ENCODE measurements around the gene SRXN1. TPM values are rescaled to one million over a fixed set of nuclear protein-coding genes. Genes with fewer than 3 reads are reported as not detected.
"Not testable (repeated sequence)": the region's sequence is repeated elsewhere in the genome, so short reads cannot be mapped to it uniquely, and the experiment has no call there.

The SRXN1 gene
- total RNA-seq, 5 donors from 2014 or later (not counting 1 experiment from before 2014, with no cell fraction given), result 1.5 to 10.1 (median 7.3) TPM

DNA sequence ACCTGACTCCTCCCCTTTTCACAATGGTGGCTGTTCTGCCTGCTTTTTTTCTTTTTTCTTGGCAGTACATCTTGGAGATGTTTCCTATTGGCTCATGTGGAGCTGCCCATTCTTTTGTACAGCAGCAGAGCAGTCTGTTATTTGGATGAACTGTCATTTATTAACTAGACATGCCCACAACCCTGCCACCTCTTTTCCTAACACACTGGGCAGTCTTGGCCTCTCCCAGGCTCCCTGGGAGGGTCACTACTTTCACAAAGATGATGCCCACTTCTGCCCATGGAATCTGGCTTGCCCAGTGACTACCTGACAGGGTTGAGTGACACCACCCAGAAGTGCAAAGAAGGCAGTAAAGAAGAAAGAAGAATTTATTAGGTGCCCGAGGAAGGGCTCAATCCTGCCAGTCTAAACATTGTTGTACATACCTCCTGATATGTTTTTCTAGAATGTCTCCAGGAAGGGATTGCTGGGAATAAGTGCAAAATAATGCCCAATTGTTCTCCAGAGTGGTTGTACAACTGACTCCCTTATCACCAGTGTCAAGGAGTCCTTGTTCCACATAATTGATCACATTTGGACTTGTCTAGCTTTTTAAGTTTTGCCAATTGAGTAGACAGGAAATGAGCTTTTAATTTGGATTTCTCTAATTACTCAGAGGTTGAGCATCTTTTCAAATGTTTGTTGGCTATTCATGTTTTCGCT is 42.3 kb upstream of the SRXN1 start:
- no peak overlapping the region for H3K4me3 Mint-ChIP-seq
- no peaks in the 10 kb centered on the region for H3K4me1 Mint-ChIP-seq
- ATAC-seq (replicated peaks in 1 of 4) (no peak), DNase-seq (no peak)
- H3K36me3 Mint-ChIP-seq, result no peaks in the 10 kb centered on the region
- peaks cover 18 to 21% of the 10 kb centered on the region in 2 donors for H3K27me3 Mint-ChIP-seq
- H3K27ac Mint-ChIP-seq, result no peak overlapping the region
- WGBS (ENCODE audit: insufficient coverage), result no CpG with 5 or more reads among the region's 2 CpGs
- H3K36me3 ChIP-seq (ENCODE audit: control insufficient read depth in 2 of 2, extremely low read depth in 1 of 2, insufficient read depth in 1 of 2, low read length in 1 of 2), result no peaks in the 10 kb centered on the region
- no peak overlapping the region for H3K27ac ChIP-seq (ENCODE audit: low read length)
- no peaks in the 10 kb centered on the region for H3K4me1 ChIP-seq (ENCODE audit: control insufficient read depth in 1 of 2, extremely low read depth in 1 of 2, insufficient read depth in 2 of 2, low read length in 2 of 2)
- no peaks in the 10 kb centered on the region for H3K9me3 ChIP-seq
- no peak overlapping the region for H3K4me3 ChIP-seq (ENCODE audit: control insufficient read depth in 1 of 2, extremely low read depth in 1 of 2, low read length in 1 of 2)
- ChIA-PET POLR2A (no interaction called here), CTCF (no interaction called here)
- H3K27me3 ChIP-seq (replicated peaks in 1 of 2; ENCODE audit: control insufficient read depth in 2 of 2, extremely low read depth in 1 of 2, insufficient read depth in 2 of 2, low read length in 1 of 2), result peaks cover 0 to 14% of the 10 kb centered on the region in 2 experiments
- peaks cover 0 to 3% (median 0%) of the 10 kb centered on the region in 3 donors for H3K9me3 Mint-ChIP-seq

GRCh38 chr20:694496-694895 is 41.5 kb upstream of the SRXN1 start:
- no peak overlapping the region for H3K27ac Mint-ChIP-seq
- H3K4me3 ChIP-seq (ENCODE audit: control insufficient read depth in 1 of 2, extremely low read depth in 1 of 2, low read length in 1 of 2), result no peak overlapping the region
- no peak overlapping the region for H3K4me3 Mint-ChIP-seq

GRCh38 chr20:693786-694185 is 40.8 kb upstream of the SRXN1 start:
- ATAC-seq (replicated peaks in 1 of 4); H3K4me1 Mint-ChIP-seq; H3K4me3 Mint-ChIP-seq; H3K4me3 ChIP-seq (ENCODE audit: control insufficient read depth in 1 of 2, extremely low read depth in 1 of 2, low read length in 1 of 2); H3K27ac Mint-ChIP-seq; H3K36me3 Mint-ChIP-seq; H3K36me3 ChIP-seq (ENCODE audit: control insufficient read depth in 2 of 2, extremely low read depth in 1 of 2, insufficient read depth in 1 of 2, low read length in 1 of 2); H3K4me1 ChIP-seq (ENCODE audit: control insufficient read depth in 1 of 2, extremely low read depth in 1 of 2, insufficient read depth in 2 of 2, low read length in 2 of 2); POLR2A ChIA-PET; H3K9me3 ChIP-seq; DNase-seq; H3K9me3 Mint-ChIP-seq; H3K27ac ChIP-seq (ENCODE audit: low read length): not testable (repeated sequence)
- 87% methylated on average over 4 of the region's 10 CpGs for WGBS (ENCODE audit: insufficient coverage)
- CTCF ChIA-PET, result interaction anchor here in 1 of 2 donors (0.6 kb wide), 1 partner anchor 19 kb away, joined by 3 read pairs; no protein-coding TSS in a partner anchor
- peaks cover 0 to 17% of the 10 kb centered on the region in 2 experiments for H3K27me3 ChIP-seq (replicated peaks in 1 of 2; ENCODE audit: control insufficient read depth in 2 of 2, extremely low read depth in 1 of 2, insufficient read depth in 2 of 2, low read length in 1 of 2)
- peaks cover 24 to 27% of the 10 kb centered on the region in 2 donors for H3K27me3 Mint-ChIP-seq

More at GRCh38 chr20:694496-694895, 41.5 kb upstream of the SRXN1 start:
- Histone ChIP-seq H3K27ac (ENCODE audit: low read length) (no peak overlapping the region), H3K4me1 (ENCODE audit: control insufficient read depth in 1 of 2, extremely low read depth in 1 of 2, insufficient read depth in 2 of 2, low read length in 2 of 2) (no peaks in the 10 kb centered on the region), H3K27me3 (replicated peaks in 1 of 2; ENCODE audit: control insufficient read depth in 2 of 2, extremely low read depth in 1 of 2, insufficient read depth in 2 of 2, low read length in 1 of 2) (peaks cover 0 to 14% of the 10 kb centered on the region in 2 experiments), H3K9me3 (no peaks in the 10 kb centered on the region), H3K36me3 (ENCODE audit: control insufficient read depth in 2 of 2, extremely low read depth in 1 of 2, insufficient read depth in 1 of 2, low read length in 1 of 2) (no peaks in the 10 kb centered on the region)
- H3K36me3 Mint-ChIP-seq, result no peaks in the 10 kb centered on the region
- CTCF ChIA-PET, result interaction anchor here in 1 of 2 donors (0.6 kb wide), 1 partner anchor 20 kb away, joined by 3 read pairs; no protein-coding TSS in a partner anchor
- no peak for DNase-seq
- no peak for ATAC-seq (replicated peaks in 1 of 4)
- peaks cover 18 to 21% of the 10 kb centered on the region in 2 donors for H3K27me3 Mint-ChIP-seq
- POLR2A ChIA-PET, result no interaction called here
- H3K9me3 Mint-ChIP-seq, result peaks cover 0 to 3% (median 0%) of the 10 kb centered on the region in 3 donors
- no peaks in the 10 kb centered on the region for H3K4me1 Mint-ChIP-seq
- 67% methylated on average over 2 of the region's 4 CpGs for WGBS (ENCODE audit: insufficient coverage)

DNA sequence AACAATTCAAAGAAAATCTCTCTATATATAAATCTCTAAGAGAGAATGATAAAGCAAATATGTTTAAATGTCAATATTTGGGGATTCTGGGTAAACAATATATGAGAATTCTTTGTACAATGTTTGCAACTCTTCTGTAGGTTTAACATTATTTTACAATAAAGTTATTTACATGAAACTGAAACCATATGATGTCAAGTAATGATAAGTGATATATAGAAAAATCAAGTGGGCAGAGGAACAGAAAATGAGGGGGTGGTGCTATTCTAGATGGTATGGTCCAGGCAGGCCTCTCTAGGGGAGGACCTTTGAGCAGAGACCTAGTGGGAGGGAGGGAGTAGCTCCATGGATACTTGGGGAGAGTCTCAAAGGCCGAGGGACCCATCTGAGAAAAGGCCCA is 39.0 kb upstream of the SRXN1 start:
- no peaks in the 10 kb centered on the region for H3K36me3 Mint-ChIP-seq
- H3K4me1 Mint-ChIP-seq, result no peaks in the 10 kb centered on the region
- H3K4me3 ChIP-seq (ENCODE audit: control insufficient read depth in 1 of 2, extremely low read depth in 1 of 2, low read length in 1 of 2), result no peak overlapping the region
- DNase-seq, result no peak
- no peaks in the 10 kb centered on the region for H3K36me3 ChIP-seq (ENCODE audit: control insufficient read depth in 2 of 2, extremely low read depth in 1 of 2, insufficient read depth in 1 of 2, low read length in 1 of 2)
- POLR2A ChIA-PET, result no interaction called here
- H3K27me3 ChIP-seq (replicated peaks in 1 of 2; ENCODE audit: control insufficient read depth in 2 of 2, extremely low read depth in 1 of 2, insufficient read depth in 2 of 2, low read length in 1 of 2), result peaks cover 0 to 18% of the 10 kb centered on the region in 2 experiments
- peaks cover 26 to 30% of the 10 kb centered on the region in 2 donors for H3K27me3 Mint-ChIP-seq
- H3K9me3 ChIP-seq, result no peaks in the 10 kb centered on the region
- no peak overlapping the region for H3K4me3 Mint-ChIP-seq
- CTCF ChIA-PET, result no interaction called here
- no peak overlapping the region for H3K27ac Mint-ChIP-seq
- H3K4me1 ChIP-seq (ENCODE audit: control insufficient read depth in 1 of 2, extremely low read depth in 1 of 2, insufficient read depth in 2 of 2, low read length in 2 of 2), result no peaks in the 10 kb centered on the region
- peaks cover 0 to 3% (median 0%) of the 10 kb centered on the region in 3 donors for H3K9me3 Mint-ChIP-seq
- WGBS (ENCODE audit: insufficient coverage), result no CpG with 5 or more reads among the region's 1 CpG
- no peak overlapping the region for H3K27ac ChIP-seq (ENCODE audit: low read length)
- no peak for ATAC-seq (replicated peaks in 1 of 4)

- no peak overlapping the region for H3K27ac Mint-ChIP-seq
- H3K36me3 Mint-ChIP-seq, result no peaks in the 10 kb centered on the region
- Histone ChIP-seq H3K9me3 (no peaks in the 10 kb centered on the region), H3K27me3 (replicated peaks in 1 of 2; ENCODE audit: control insufficient read depth in 2 of 2, extremely low read depth in 1 of 2, insufficient read depth in 2 of 2, low read length in 1 of 2) (peaks cover 0 to 20% of the 10 kb centered on the region in 2 experiments), H3K36me3 (ENCODE audit: control insufficient read depth in 2 of 2, extremely low read depth in 1 of 2, insufficient read depth in 1 of 2, low read length in 1 of 2) (no peaks in the 10 kb centered on the region), H3K4me1 (ENCODE audit: control insufficient read depth in 1 of 2, extremely low read depth in 1 of 2, insufficient read depth in 2 of 2, low read length in 2 of 2) (no peaks in the 10 kb centered on the region), H3K27ac (ENCODE audit: low read length) (no peak overlapping the region), H3K4me3 (ENCODE audit: control insufficient read depth in 1 of 2, extremely low read depth in 1 of 2, low read length in 1 of 2) (no peak overlapping the region)
- peaks cover 0 to 3% (median 0%) of the 10 kb centered on the region in 3 donors for H3K9me3 Mint-ChIP-seq
- no peaks in the 10 kb centered on the region for H3K4me1 Mint-ChIP-seq
- ChIA-PET POLR2A (no interaction called here), CTCF (no interaction called here)
- H3K4me3 Mint-ChIP-seq, result no peak overlapping the region
- ATAC-seq (replicated peaks in 1 of 4) (no peak), DNase-seq (no peak)
- no CpG with 5 or more reads among the region's 1 CpG for WGBS (ENCODE audit: insufficient coverage)
- H3K27me3 Mint-ChIP-seq, result peaks cover 32% of the 10 kb centered on the region in 2 donors
Measured at GRCh38 chr20:689947-690346, 36.9 kb upstream of the SRXN1 start.

GRCh38 chr20:689348-689747 is 36.3 kb upstream of the SRXN1 start:
- WGBS (ENCODE audit: insufficient coverage), result 79% methylated on average over 5 of the region's 6 CpGs
- H3K36me3 Mint-ChIP-seq, result no peaks in the 10 kb centered on the region
- ChIA-PET POLR2A (no interaction called here), CTCF (no interaction called here)
- no peaks in the 10 kb centered on the region for H3K9me3 ChIP-seq
- peaks cover 0 to 3% (median 0%) of the 10 kb centered on the region in 3 donors for H3K9me3 Mint-ChIP-seq
- no peaks in the 10 kb centered on the region for H3K4me1 ChIP-seq (ENCODE audit: control insufficient read depth in 1 of 2, extremely low read depth in 1 of 2, insufficient read depth in 2 of 2, low read length in 2 of 2)
- H3K4me3 ChIP-seq (ENCODE audit: control insufficient read depth in 1 of 2, extremely low read depth in 1 of 2, low read length in 1 of 2), result no peak overlapping the region
- H3K36me3 ChIP-seq (ENCODE audit: control insufficient read depth in 2 of 2, extremely low read depth in 1 of 2, insufficient read depth in 1 of 2, low read length in 1 of 2), result no peaks in the 10 kb centered on the region
- no peak overlapping the region for H3K27ac ChIP-seq (ENCODE audit: low read length)
- peaks cover 32 to 36% of the 10 kb centered on the region in 2 donors for H3K27me3 Mint-ChIP-seq
- no peak for ATAC-seq (replicated peaks in 1 of 4)
- peaks cover 0 to 23% of the 10 kb centered on the region in 2 experiments for H3K27me3 ChIP-seq (replicated peaks in 1 of 2; ENCODE audit: control insufficient read depth in 2 of 2, extremely low read depth in 1 of 2, insufficient read depth in 2 of 2, low read length in 1 of 2)
- no peaks in the 10 kb centered on the region for H3K4me1 Mint-ChIP-seq
- DNase-seq, result no peak
- no peak overlapping the region for H3K27ac Mint-ChIP-seq
- H3K4me3 Mint-ChIP-seq, result no peak overlapping the region

Measured in T-cell (primary cell).